Spleen (tissue), 11 donors: ENCODE measurements around the gene NUDT1. TPM values are rescaled to one million over a fixed set of nuclear protein-coding genes. Genes with fewer than 3 reads are reported as not detected.

ENCODE experiments used
- DNase-seq: peaks from one replicate; pipeline ENCODE4 v3.0.0-alpha.2; 2020
- H3K27ac ChIP-seq, 8 donors: fragments of 200-600 bp; sonication (generic) in 7 of 8; 1 replicate in 4 of 8; 2 replicates in 4 of 8; pipeline versions ENCODE4 v1.5.0 to v1.8.0; 2016 to 2021; ENCODE audit warnings: inconsistent platforms in 4 of 8, mild to moderate bottlenecking in 4 of 8, moderate library complexity in 1 of 8
- H3K27me3 ChIP-seq, 7 donors: fragments of 200-600 bp; sonication (generic) in 6 of 7; replicated peaks in 1 of 7; 1 replicate in 4 of 7; 2 replicates in 3 of 7; pipeline versions ENCODE4 v1.5.0 to v1.8.0; 2016 to 2021; ENCODE audit warnings: inconsistent platforms in 3 of 7, mild to moderate bottlenecking in 1 of 7
- H3K36me3 ChIP-seq, 6 donors: fragments of 200-600 bp; sonication (generic) in 5 of 6; 1 replicate in 4 of 6; 2 replicates in 2 of 6; pipeline versions ENCODE4 v1.5.0 to v1.8.0; 2016 to 2021; ENCODE audit warnings: inconsistent platforms in 2 of 6
- H3K4me1 ChIP-seq, 6 donors: fragments of 200-600 bp; sonication (generic) in 5 of 6; 1 replicate in 3 of 6; 2 replicates in 3 of 6; pipeline versions ENCODE4 v1.5.0 to v1.8.0; 2016 to 2021; ENCODE audit warnings: inconsistent platforms in 3 of 6
- H3K4me3 ChIP-seq, 8 donors: fragments of 200-600 bp; sonication (generic) in 7 of 8; 1 replicate in 4 of 8; 2 replicates in 4 of 8; pipeline versions ENCODE4 v1.5.0 to v1.8.0; 2016 to 2021; ENCODE audit warnings: inconsistent platforms in 4 of 8, mild to moderate bottlenecking in 4 of 8, moderate library complexity in 2 of 8
- H3K9me3 ChIP-seq, 8 donors: fragments of 200-600 bp; sonication (generic) in 7 of 8; 1 replicate in 4 of 8; 2 replicates in 4 of 8; pipeline versions ENCODE4 v1.5.0 to v1.8.0; 2016 to 2021; ENCODE audit warnings: inconsistent platforms in 4 of 8
- POLR2A ChIP-seq, 3 donors: fragments of 450-650 bp; IDR thresholded peaks; one replicate each; pipeline ENCODE4 v1.5.1; 2017; ENCODE audit warnings: antibody characterized with exemption in 3 of 3, mild to moderate bottlenecking in 1 of 3
- POLR2AphosphoS5 ChIP-seq, 3 donors: sonication (generic); formaldehyde crosslinking; IDR thresholded peaks; one replicate each; pipeline ENCODE4 v1.5.1; 2017; ENCODE audit warnings: antibody characterized with exemption in 3 of 3
- WGBS, 5 donors: extraction: QIAGEN DNeasy Blood & Tissue Kit in 3 of 5; methylation state at CpG; one replicate each; pipeline versions ENCODE4 v1.1.5 to v1.1.7; 2013 to 2018; 5-methylcytosine and 5-hydroxymethylcytosine counted together
- intact Hi-C: fragments of 100-400 bp; cut with DNase I; formaldehyde crosslinking; loops from one replicate; pipeline ENCODE4 v1.15.0; 2023; ENCODE audit warnings: low total_unique reads
- polyA plus RNA-seq, 3 donors: library from polyadenylated mRNA; stranded (reverse); fragments of 200-250 nt; gene quantifications; one replicate each; pipeline ENCODE4 v1.2.1, GENCODE V29; 2013
- total RNA-seq, 7 donors: library from RNA; depleted of rRNA in 3 of 7; stranded (reverse); fragments of >200 nt in 3 of 7; fragmentation: NEBNext Ultra II Directional in 4 of 7; extraction: Animal tissue kit (Norgen Biotek cat#: 25700) in 4 of 7; gene quantifications; one replicate each; pipeline versions ENCODE4 v1.1.0 to v1.2.1, GENCODE V29; 2016 to 2021
- TF ChIP-seq, protein P1 (sequence below), 11 experiments: fragments of 200-600 bp in 7 of 11; fragments of 450-650 bp in 4 of 11; sonication (generic) in 4 of 11; IDR thresholded peaks in 8 of 11; conservative IDR thresholded peaks in 3 of 11; 1 replicate in 7 of 11; 2 replicates in 4 of 11; pipeline versions ENCODE4 v1.4.0 to v1.8.0; 2016 to 2021; ENCODE audit warnings: antibody characterized with exemption in 11 of 11, inconsistent platforms in 4 of 11, mild to moderate bottlenecking in 1 of 11
- donor health status: healthy with polysubstance abuse.
- donor health status: DM: no; HTN: no; CAD: no; lungs with moderate emphysema.
- donor health status: DM: no; HTN: no; CAD: no.
- donor health status: Bipolar disorder and iron deficiency.
- donor health status: healthy.
- donor health status: DM: no; HTN: no; CAD: no.
- donor health status: DM: yes; HTN: yes; CAD: no.

The NUDT1 gene
- total and polyA plus RNA-seq, 10 donors, result 13.7 to 69.3 (median 22.6) TPM

DNA sequence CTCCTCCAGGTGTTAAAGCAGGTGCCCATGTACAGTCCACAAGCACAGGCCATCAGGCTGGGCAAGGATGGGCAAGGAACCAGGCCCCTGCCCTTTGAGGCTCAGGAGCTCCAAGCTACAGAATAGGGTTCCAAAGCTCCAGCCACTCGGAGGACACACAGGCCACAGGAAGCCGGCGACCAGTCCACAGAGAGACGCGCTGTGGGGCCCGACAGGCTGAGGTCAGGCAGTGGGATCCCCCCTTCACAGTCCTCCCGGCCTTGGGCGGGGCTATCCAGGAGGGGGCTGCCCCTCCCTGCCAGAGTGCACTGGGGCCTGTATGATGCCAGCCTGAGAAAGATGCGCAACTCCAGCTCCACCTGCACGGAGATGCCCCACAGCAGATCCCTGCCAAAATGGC lies 43.3 kb upstream of the NUDT1 start:
- no peak overlapping the region for H3K4me3 ChIP-seq
- peak; percentile 52 for DNase-seq
- peaks cover 0 to 83% (median 35%) of the 10 kb centered on the region in 6 donors for H3K36me3 ChIP-seq
- no peak overlapping the region for H3K27ac ChIP-seq
- peaks cover 0 to 15% (median 11%) of the 10 kb centered on the region in 8 donors for H3K9me3 ChIP-seq
- intact Hi-C loops, result no loop called here
- 77 to 92% (median 85%) methylated on average over 8 to 10 of the region's 10 CpGs for WGBS, 5 donors
- H3K27me3 ChIP-seq, result no peaks in the 10 kb centered on the region
- TF ChIP-seq POLR2A (IDR thresholded peaks at IDR 0.05) (no peak), POLR2AphosphoS5 (IDR thresholded peaks at IDR 0.05) (no peak)
- TF ChIP-seq, protein P1, sequence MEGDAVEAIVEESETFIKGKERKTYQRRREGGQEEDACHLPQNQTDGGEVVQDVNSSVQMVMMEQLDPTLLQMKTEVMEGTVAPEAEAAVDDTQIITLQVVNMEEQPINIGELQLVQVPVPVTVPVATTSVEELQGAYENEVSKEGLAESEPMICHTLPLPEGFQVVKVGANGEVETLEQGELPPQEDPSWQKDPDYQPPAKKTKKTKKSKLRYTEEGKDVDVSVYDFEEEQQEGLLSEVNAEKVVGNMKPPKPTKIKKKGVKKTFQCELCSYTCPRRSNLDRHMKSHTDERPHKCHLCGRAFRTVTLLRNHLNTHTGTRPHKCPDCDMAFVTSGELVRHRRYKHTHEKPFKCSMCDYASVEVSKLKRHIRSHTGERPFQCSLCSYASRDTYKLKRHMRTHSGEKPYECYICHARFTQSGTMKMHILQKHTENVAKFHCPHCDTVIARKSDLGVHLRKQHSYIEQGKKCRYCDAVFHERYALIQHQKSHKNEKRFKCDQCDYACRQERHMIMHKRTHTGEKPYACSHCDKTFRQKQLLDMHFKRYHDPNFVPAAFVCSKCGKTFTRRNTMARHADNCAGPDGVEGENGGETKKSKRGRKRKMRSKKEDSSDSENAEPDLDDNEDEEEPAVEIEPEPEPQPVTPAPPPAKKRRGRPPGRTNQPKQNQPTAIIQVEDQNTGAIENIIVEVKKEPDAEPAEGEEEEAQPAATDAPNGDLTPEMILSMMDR (IDR thresholded peaks at IDR 0.05 in 8 of 11, conservative IDR thresholded peaks at IDR 0.05 in 3 of 11), result no peak
- H3K4me1 ChIP-seq, result peaks cover 0 to 13% (median 8%) of the 10 kb centered on the region in 6 donors

DNA sequence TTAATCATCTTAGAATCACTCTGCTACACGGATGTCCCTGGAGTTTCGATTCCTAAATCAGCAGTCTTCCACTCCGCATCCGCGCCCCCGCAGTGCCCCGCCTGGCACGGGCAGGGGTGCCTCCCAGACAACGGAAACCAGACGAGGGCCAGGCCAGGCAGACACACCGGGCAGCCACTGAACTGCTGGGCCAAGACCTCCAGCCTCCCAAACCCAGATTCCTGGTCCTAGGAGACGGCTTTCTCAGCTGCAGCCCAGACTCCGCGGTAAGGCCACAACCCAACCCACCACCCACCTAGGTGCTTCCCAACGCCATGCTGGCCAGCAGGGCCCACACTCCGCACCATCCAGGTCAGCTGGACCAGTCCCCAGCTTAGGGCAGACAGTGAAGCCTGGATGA lies 42.5 kb upstream of the NUDT1 start:
- 94 to 98% (median 96%) methylated on average over 15 to 16 of the region's 16 CpGs for WGBS, 5 donors
- DNase-seq, result no peak
- intact Hi-C loops, result no loop called here
- Histone ChIP-seq H3K4me1 (peaks cover 0 to 20% (median 14%) of the 10 kb centered on the region in 6 donors), H3K27ac (no peak overlapping the region), H3K4me3 (no peak overlapping the region), H3K27me3 (no peaks in the 10 kb centered on the region), H3K9me3 (peaks cover 0 to 15% (median 11%) of the 10 kb centered on the region in 8 donors), H3K36me3 (peaks cover 0 to 81% (median 35%) of the 10 kb centered on the region in 6 donors)
- no peak for TF ChIP-seq POLR2AphosphoS5 (IDR thresholded peaks at IDR 0.05)
- TF ChIP-seq, protein P1 (IDR thresholded peaks at IDR 0.05 in 8 of 11, conservative IDR thresholded peaks at IDR 0.05 in 3 of 11), result no peak

GRCh38 chr7:2199956-2200583 lies 42.0 kb upstream of the NUDT1 start:
- H3K9me3 ChIP-seq, result peaks cover 0 to 12% (median 9%) of the 10 kb centered on the region in 8 donors
- intact Hi-C loops, result loop anchor here (10.0 kb wide), 1 partner anchor 625 kb away; the partner anchor contains the start of gene PSMG3
- H3K36me3 ChIP-seq, result peaks cover 0 to 81% (median 35%) of the 10 kb centered on the region in 6 donors
- DNase-seq, result peak; percentile 74
- WGBS, 5 donors, result 88 to 97% (median 96%) methylated on average over 18 to 25 of the region's 25 CpGs
- H3K4me3 ChIP-seq, result no peak overlapping the region
- H3K4me1 ChIP-seq, result peaks cover 0 to 21% (median 15%) of the 10 kb centered on the region in 6 donors
- H3K27me3 ChIP-seq, result no peaks in the 10 kb centered on the region
- no peak for TF ChIP-seq POLR2AphosphoS5 (IDR thresholded peaks at IDR 0.05)
- TF ChIP-seq POLR2A (IDR thresholded peaks at IDR 0.05), result no peak
- TF ChIP-seq, protein P1 (IDR thresholded peaks at IDR 0.05 in 8 of 11, conservative IDR thresholded peaks at IDR 0.05 in 3 of 11), result no peak
- H3K27ac ChIP-seq, result no peak overlapping the region

DNA sequence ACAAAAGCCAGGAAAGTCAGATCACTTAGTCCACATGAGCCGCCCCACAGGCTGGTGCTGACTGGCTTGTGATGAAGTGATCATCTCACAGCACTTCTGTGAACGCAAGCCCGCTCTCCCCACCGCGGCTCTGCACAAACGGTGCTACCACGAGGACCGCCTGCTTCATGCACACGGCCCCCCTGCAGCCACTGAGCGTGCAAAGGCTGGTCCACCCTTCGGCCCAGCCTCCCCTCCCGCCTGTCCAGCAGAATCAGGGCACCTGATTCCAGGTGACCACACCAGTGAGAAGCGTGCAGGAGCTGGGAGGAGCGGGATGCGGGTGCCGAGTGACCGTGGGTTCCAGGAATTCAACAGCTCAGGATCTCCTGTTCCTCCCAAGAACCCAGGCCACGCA lies 41.4 kb upstream of the NUDT1 start:
- no peak for TF ChIP-seq POLR2AphosphoS5 (IDR thresholded peaks at IDR 0.05)
- TF ChIP-seq, protein P1 (IDR thresholded peaks at IDR 0.05 in 8 of 11, conservative IDR thresholded peaks at IDR 0.05 in 3 of 11), result no peak
- no peak for TF ChIP-seq POLR2A (IDR thresholded peaks at IDR 0.05)
- 93 to 97% (median 96%) methylated on average over 17 to 18 of the region's 18 CpGs for WGBS, 5 donors

More for the DNA sequence above, 41.4 kb upstream of the NUDT1 start:
- peaks cover 0 to 80% (median 31%) of the 10 kb centered on the region in 6 donors for H3K36me3 ChIP-seq
- no peak overlapping the region for H3K4me3 ChIP-seq
- peak; percentile 62 for DNase-seq
- H3K27me3 ChIP-seq, result no peaks in the 10 kb centered on the region
- H3K4me1 ChIP-seq, result peaks cover 0 to 21% (median 15%) of the 10 kb centered on the region in 6 donors
- no peak overlapping the region for H3K27ac ChIP-seq
- H3K9me3 ChIP-seq, result peaks cover 0 to 7% (median 4%) of the 10 kb centered on the region in 8 donors
- intact Hi-C loops, result loop anchor here (10.0 kb wide), 1 partner anchor 626 kb away; the partner anchor contains the start of gene PSMG3
